ENCODE data around the gene MYOZ1. TPM values are rescaled to one million over a fixed set of nuclear protein-coding genes. Genes with fewer than 3 reads are reported as not detected.

MYOZ1 gene
- total RNA-seq, 4 donors from 2014 or later, result 560 to 1,364 (median 992) TPM

DNA sequence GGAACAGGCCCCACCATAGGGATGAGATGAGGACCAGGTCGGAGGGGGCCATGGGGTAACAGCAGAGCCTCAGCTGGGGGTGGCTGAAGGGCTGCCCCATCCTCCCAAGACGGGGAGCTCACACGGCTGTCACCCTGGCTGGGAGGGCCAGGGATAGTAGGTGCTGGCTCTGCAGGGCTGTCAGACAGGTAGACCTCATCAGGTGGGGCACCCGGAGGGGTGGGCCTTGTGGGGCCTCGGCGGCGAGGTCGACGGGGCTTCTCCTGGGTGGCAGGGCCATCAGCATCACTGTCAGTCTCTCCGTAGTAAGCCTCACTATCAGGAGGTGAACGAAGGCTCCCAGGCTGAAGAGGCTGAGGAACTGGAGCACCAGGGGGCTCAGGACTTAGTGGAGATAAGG is 11.9 kb upstream of the MYOZ1 start:
- peaks cover 66 to 70% of the 10 kb centered on the region in 2 donors for H3K4me1 ChIP-seq
- peak overlapping the region; percentile 96 to 99 (median 98) for H3K27ac ChIP-seq
- peaks cover 0 to 17% of the 10 kb centered on the region in 2 donors for H3K36me3 ChIP-seq
- TF ChIP-seq, protein P1, sequence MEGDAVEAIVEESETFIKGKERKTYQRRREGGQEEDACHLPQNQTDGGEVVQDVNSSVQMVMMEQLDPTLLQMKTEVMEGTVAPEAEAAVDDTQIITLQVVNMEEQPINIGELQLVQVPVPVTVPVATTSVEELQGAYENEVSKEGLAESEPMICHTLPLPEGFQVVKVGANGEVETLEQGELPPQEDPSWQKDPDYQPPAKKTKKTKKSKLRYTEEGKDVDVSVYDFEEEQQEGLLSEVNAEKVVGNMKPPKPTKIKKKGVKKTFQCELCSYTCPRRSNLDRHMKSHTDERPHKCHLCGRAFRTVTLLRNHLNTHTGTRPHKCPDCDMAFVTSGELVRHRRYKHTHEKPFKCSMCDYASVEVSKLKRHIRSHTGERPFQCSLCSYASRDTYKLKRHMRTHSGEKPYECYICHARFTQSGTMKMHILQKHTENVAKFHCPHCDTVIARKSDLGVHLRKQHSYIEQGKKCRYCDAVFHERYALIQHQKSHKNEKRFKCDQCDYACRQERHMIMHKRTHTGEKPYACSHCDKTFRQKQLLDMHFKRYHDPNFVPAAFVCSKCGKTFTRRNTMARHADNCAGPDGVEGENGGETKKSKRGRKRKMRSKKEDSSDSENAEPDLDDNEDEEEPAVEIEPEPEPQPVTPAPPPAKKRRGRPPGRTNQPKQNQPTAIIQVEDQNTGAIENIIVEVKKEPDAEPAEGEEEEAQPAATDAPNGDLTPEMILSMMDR (IDR thresholded peaks at IDR 0.05 in 4 of 5, conservative IDR thresholded peaks at IDR 0.05 in 1 of 5), result no peak
- TF ChIP-seq POLR2A (IDR thresholded peaks at IDR 0.05), result no peak
- in situ Hi-C loops (cut with MboI; ENCODE audit: low sequenced_read_pairs in 4 of 4) (no loop called here), intact Hi-C loops (cut with DNase I; ENCODE audit: low total_unique reads) (loop anchor here (10.0 kb wide), 1 partner anchor 392 kb away; no protein-coding TSS in a partner anchor)
- no peaks in the 10 kb centered on the region for H3K27me3 ChIP-seq
- ATAC-seq (no peak), DNase-seq (no peak)
- peak overlapping the region in 2 of 4 donors; percentile 67 to 75 for H3K4me3 ChIP-seq
- H3K9me3 ChIP-seq, result no peaks in the 10 kb centered on the region

DNA sequence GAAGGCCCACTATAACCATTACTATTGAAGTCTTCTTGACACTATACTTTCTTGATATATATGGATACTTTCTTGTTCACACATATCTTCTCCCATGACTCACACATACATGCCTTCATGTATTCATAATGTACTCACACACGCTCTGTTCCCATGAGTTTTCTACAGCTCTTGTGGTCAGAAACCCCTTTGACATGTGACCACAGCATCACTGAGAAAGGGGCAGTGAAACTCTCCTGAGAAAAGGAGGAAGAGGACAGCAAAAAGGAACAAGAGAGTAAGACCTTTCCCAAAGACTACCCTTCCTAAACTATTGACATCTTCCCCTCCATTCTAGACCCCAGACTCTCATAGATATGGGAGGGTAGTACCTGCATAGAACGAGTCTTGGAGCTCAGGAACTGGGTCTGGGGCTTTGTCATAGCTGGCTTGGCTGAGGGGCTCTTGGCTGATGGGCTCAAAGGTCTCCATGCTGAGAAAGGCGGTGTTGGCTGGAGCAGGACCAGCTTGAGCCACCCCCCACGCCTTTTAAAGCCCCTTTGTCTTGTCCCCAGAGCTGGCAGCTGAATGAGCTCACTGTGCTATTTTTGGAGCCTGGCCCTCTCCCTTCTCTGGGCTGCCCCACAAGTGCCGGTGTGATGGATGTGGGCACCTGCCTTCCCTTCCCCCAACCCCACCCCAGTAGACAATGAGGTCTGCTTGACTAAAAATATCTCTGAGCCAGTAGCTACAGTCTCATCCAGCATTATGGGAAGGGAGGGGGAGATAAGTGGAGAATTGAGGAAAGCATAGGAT is 9.5 kb upstream of the MYOZ1 start:
- Histone ChIP-seq H3K4me1 (peaks cover 77 to 81% of the 10 kb centered on the region in 2 donors), H3K9me3 (no peaks in the 10 kb centered on the region), H3K27ac (peak overlapping the region; percentile 96 to 99 (median 98)), H3K36me3 (peaks cover 0 to 17% of the 10 kb centered on the region in 2 donors), H3K4me3 (peak overlapping the region; percentile 15 to 48 (median 36)), H3K27me3 (no peaks in the 10 kb centered on the region)
- ATAC-seq, result peak; percentile 63 to 67
- intact Hi-C loops (cut with DNase I; ENCODE audit: low total_unique reads), result loop anchor here (10.0 kb wide), 1 partner anchor 394 kb away; no protein-coding TSS in a partner anchor
- in situ Hi-C loops (cut with MboI; ENCODE audit: low sequenced_read_pairs in 4 of 4), result no loop called here
- TF ChIP-seq, protein P1 (IDR thresholded peaks at IDR 0.05 in 4 of 5, conservative IDR thresholded peaks at IDR 0.05 in 1 of 5), result no peak
- TF ChIP-seq POLR2A (IDR thresholded peaks at IDR 0.05), result peak; percentile 13 to 38
- peak; percentile 92 to 97 for DNase-seq

DNA sequence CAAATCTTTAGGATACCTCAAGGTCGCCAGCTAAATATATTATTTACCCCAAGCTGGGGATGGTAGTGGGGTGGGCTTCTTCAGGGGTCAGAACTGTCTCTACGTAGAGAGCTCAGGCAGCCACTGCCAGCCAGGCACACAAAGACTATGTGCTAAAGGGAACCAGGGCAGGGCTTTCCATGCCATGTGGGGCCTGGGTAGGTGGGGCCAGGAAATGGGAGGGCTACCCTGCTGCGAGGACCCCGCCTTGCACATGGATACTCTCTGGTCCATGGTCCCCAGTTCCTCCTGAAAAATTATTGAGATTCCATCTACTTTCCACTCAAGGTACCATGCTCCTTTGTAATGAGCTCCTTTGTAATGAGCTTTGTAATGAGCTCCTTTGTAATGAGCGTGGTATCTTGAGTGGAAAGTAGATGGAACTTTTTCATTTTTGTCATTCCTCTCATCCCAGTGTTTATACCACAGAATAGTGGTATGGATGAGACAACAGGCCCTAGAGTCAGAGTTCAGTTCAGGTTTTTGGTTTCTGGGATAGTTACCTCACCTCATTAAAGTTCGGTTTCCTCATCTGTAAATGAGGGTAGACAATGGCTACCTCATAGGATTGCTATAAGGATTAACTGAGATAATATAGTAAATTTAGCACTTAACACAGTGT is 8.7 kb upstream of the MYOZ1 start:
- no peaks in the 10 kb centered on the region for H3K27me3 ChIP-seq
- no peak for TF ChIP-seq POLR2A (IDR thresholded peaks at IDR 0.05)
- TF ChIP-seq, protein P1 (IDR thresholded peaks at IDR 0.05 in 4 of 5, conservative IDR thresholded peaks at IDR 0.05 in 1 of 5), result no peak
- peaks cover 0 to 17% of the 10 kb centered on the region in 2 donors for H3K36me3 ChIP-seq
- in situ Hi-C loops (cut with MboI; ENCODE audit: low sequenced_read_pairs in 4 of 4) (loop anchor here in 2 of 4 donors (10.0 to 25.0 kb wide), 2 partner anchors 75 to 388 kb away; partner anchors contain the start of gene MRPS16 (in 1 of the 2)), intact Hi-C loops (cut with DNase I; ENCODE audit: low total_unique reads) (loop anchor here (10.0 kb wide), 2 partner anchors 385 to 395 kb away; no protein-coding TSS in a partner anchor)
- no peak for ATAC-seq
- no peak for DNase-seq
- peaks cover 83 to 87% of the 10 kb centered on the region in 2 donors for H3K4me1 ChIP-seq
- peak overlapping the region; percentile 96 to 99 (median 98) for H3K27ac ChIP-seq
- H3K4me3 ChIP-seq, result peak overlapping the region in 3 of 4 donors; percentile 11 to 48 (median 46)
- H3K9me3 ChIP-seq, result no peaks in the 10 kb centered on the region

DNA sequence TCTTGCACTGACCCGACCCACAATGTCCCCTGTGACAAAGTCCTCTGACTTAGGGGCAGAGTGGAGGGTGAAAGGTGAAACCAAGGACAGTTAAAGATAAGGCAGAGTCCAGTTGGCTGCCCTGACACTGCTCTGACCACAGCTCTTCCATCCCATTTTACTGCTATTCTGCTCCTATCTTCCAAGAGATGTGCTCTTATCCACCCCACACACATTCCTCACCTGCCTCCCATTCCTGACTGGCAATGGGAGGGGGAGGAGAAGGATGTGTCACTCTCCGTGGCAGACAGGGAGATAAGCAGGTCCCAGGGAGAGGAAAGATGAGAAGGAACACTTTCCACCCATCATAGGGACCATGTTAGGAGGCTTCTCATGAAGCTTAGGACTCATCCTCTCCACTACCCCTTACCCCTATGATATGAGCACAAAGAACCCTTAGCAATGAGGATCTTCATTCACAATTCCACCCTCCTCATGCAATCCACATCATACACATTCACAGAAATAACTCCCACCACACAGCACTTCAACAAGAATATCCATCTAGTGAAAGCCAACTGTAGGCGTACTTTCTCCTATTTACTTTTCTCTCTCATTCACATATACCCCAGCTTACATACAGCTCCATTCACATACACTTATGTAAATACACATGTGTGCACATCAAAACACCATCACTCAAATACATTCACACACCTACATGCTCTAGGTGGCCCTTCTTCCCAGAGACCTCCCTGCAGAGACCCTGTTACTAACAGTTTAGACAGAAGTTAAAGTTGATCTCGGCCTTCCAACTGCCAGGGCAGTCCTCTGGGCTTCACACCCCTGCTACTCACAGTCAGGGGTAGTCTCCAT is 7.9 kb upstream of the MYOZ1 start:
- intact Hi-C loops (cut with DNase I; ENCODE audit: low total_unique reads), result loop anchor here (10.0 kb wide), 1 partner anchor 384 kb away; no protein-coding TSS in a partner anchor

More for the DNA sequence above, 7.9 kb upstream of the MYOZ1 start:
- ATAC-seq (no peak), DNase-seq (no peak)
- Histone ChIP-seq H3K27ac (peak overlapping the region; percentile 96 to 99 (median 98)), H3K4me1 (peaks cover 81 to 85% of the 10 kb centered on the region in 2 donors), H3K36me3 (peaks cover 0 to 17% of the 10 kb centered on the region in 2 donors), H3K27me3 (no peaks in the 10 kb centered on the region), H3K9me3 (no peaks in the 10 kb centered on the region), H3K4me3 (peak overlapping the region in 3 of 4 donors; percentile 11 to 48 (median 11))
- in situ Hi-C loops (cut with MboI; ENCODE audit: low sequenced_read_pairs in 4 of 4), result loop anchor here in 2 of 4 donors (10.0 to 25.0 kb wide), 2 partner anchors 74 to 387 kb away; partner anchors contain the start of gene MRPS16 (in 1 of the 2)
- TF ChIP-seq, protein P1 (IDR thresholded peaks at IDR 0.05 in 4 of 5, conservative IDR thresholded peaks at IDR 0.05 in 1 of 5), result no peak
- no peak for TF ChIP-seq POLR2A (IDR thresholded peaks at IDR 0.05)
